CD4-positive, alpha-beta T cell (primary cell): ENCODE results near the gene GRIK1. TPM values are rescaled to one million over a fixed set of nuclear protein-coding genes. Genes with fewer than 3 reads are reported as not detected.

Experiments
- ATAC-seq: fragments of 200-7000 bp; cut with Tn5 transposase; one replicate; pipeline ENCODE4 v1.10.0; 2022; ENCODE audit warnings: mild to moderate bottlenecking; ENCODE audit not compliant: poor library complexity
- CTCF ChIA-PET: fragments of 350-600 bp; sonication (Branson Sonifier 250); formaldehyde crosslinking; loops from one replicate; lab custom pipeline; 2021; ENCODE audit warnings: antibody characterized with exemption, inconsistent platforms; lab: Charles Lee
- POLR2A ChIA-PET: fragments of 350-600 bp; sonication (Branson Sonifier 250); formaldehyde crosslinking; loops from one replicate; lab custom pipeline; 2021; ENCODE audit warnings: antibody characterized with exemption, inconsistent platforms; lab: Charles Lee
- DNase-seq, 14 experiments: peaks; one replicate each; pipeline ENCODE4 v3.0.0-alpha.2; 2013 to 2020; ENCODE audit warnings: mixed read lengths in 2 of 14
- H3K27ac ChIP-seq, 2 donors: one replicate each; pipeline versions ENCODE4 v1.5.1 to v1.7.0; 2013; ENCODE audit warnings: low read length in 2 of 2, low read depth in 1 of 2, mild to moderate bottlenecking in 1 of 2
- H3K27me3 ChIP-seq, 2 experiments: 1 replicate in 1 of 2; 2 replicates in 1 of 2; pipeline versions ENCODE4 v1.6.1 to v1.7.0; 2013; ENCODE audit warnings: low read length in 2 of 2, control low read depth in 1 of 2, mild to moderate bottlenecking in 1 of 2, moderate library complexity in 1 of 2; ENCODE audit not compliant: insufficient read depth in 2 of 2, control insufficient read depth in 1 of 2
- H3K36me3 ChIP-seq: one replicate; pipeline ENCODE4 v1.6.1; 2013; ENCODE audit warnings: low read length, control low read depth; ENCODE audit not compliant: insufficient read depth
- H3K4me1 ChIP-seq: one replicate; pipeline ENCODE4 v1.6.1; 2013; ENCODE audit warnings: low read length, control low read depth; ENCODE audit not compliant: insufficient read depth
- H3K4me3 ChIP-seq: one replicate; pipeline ENCODE4 v1.5.1; 2013; ENCODE audit warnings: mild to moderate bottlenecking, low read length, moderate library complexity
- H3K9me3 ChIP-seq, 2 experiments: 1 replicate in 1 of 2; 2 replicates in 1 of 2; pipeline versions ENCODE4 v1.6.1 to v1.7.0; 2013; ENCODE audit warnings: low read length in 2 of 2, mild to moderate bottlenecking in 2 of 2, control low read depth in 1 of 2, moderate library complexity in 1 of 2; ENCODE audit not compliant: control insufficient read depth in 1 of 2, insufficient read depth in 1 of 2
- H3K27ac Mint-ChIP-seq: one replicate; pipeline ENCODE4 v1.8.0; 2020; ENCODE audit warnings: mixed read lengths
- H3K27me3 Mint-ChIP-seq: one replicate; pipeline ENCODE4 v1.8.0; 2021; ENCODE audit warnings: mixed read lengths
- H3K36me3 Mint-ChIP-seq: one replicate; pipeline ENCODE4 v1.8.0; 2021; ENCODE audit warnings: low read depth, mixed read lengths
- H3K4me1 Mint-ChIP-seq: one replicate; pipeline ENCODE4 v1.8.0; 2021; ENCODE audit warnings: low read depth, mixed read lengths
- H3K4me3 Mint-ChIP-seq: one replicate; pipeline ENCODE4 v1.8.0; 2020; ENCODE audit warnings: mild to moderate bottlenecking, mixed read lengths
- H3K9me3 Mint-ChIP-seq: one replicate; pipeline ENCODE4 v1.8.0; 2020; ENCODE audit warnings: mixed read lengths
- intact Hi-C, 2 experiments: fragments of 100-400 bp; cut with DNase I in 1 of 2; cut with micrococcal nuclease in 1 of 2; formaldehyde crosslinking; loops; one replicate each; pipeline versions ENCODE4 v1.15.1 to v1.9.0; 2023 to 2025; cut with DNase I, micrococcal nuclease
- total RNA-seq, 174 experiments: library from RNA in 2 of 174; stranded (reverse) in 2 of 174; gene quantifications; one replicate each; pipeline ENCODE4 v1.2.3 and lab custom pipeline; 2021 to 2026
- TF ChIP-seq, protein P1 (sequence below): fragments of 200-600 bp; IDR thresholded peaks from one replicate; pipeline ENCODE4 v1.8.0; 2022; ENCODE audit warnings: antibody characterized with exemption, mild to moderate bottlenecking

GRIK1 gene
- total RNA-seq, 2 experiments from 2014 or later = not detected

DNA sequence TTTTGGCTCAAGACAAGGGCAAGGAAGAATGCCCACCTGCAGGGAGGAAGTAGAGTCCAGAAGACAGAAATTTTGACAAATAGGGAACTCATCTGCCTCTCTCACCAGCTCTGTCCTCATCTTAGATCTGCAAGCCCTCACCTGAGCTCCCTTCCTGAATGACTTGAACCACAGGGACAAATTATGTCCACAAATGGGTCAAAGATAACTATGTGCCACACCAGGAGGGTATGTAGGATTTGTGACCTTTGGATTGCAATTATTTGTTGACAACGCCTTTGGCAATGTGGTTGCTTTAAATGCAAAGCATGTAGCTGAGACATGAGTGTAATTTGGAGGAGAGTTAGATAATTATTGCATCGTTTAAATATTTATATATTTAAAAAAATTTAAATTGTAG, 79.5 kb downstream of the GRIK1 start:
- ChIA-PET CTCF (no interaction called here), POLR2A (no interaction called here)
- H3K9me3 ChIP-seq = no peaks in the 10 kb centered on the region
- Mint-ChIP-seq H3K4me1 (no peaks in the 10 kb centered on the region), H3K36me3 (no peaks in the 10 kb centered on the region), H3K27ac (no peak overlapping the region), H3K27me3 (peaks cover 10% of the 10 kb centered on the region), H3K4me3 (no peak overlapping the region), H3K9me3 (no peaks in the 10 kb centered on the region)
- no peaks in the 10 kb centered on the region for H3K27me3 ChIP-seq
- TF ChIP-seq, protein P1, sequence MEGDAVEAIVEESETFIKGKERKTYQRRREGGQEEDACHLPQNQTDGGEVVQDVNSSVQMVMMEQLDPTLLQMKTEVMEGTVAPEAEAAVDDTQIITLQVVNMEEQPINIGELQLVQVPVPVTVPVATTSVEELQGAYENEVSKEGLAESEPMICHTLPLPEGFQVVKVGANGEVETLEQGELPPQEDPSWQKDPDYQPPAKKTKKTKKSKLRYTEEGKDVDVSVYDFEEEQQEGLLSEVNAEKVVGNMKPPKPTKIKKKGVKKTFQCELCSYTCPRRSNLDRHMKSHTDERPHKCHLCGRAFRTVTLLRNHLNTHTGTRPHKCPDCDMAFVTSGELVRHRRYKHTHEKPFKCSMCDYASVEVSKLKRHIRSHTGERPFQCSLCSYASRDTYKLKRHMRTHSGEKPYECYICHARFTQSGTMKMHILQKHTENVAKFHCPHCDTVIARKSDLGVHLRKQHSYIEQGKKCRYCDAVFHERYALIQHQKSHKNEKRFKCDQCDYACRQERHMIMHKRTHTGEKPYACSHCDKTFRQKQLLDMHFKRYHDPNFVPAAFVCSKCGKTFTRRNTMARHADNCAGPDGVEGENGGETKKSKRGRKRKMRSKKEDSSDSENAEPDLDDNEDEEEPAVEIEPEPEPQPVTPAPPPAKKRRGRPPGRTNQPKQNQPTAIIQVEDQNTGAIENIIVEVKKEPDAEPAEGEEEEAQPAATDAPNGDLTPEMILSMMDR = no peak
- no peak overlapping the region for H3K4me3 ChIP-seq
- ATAC-seq = no peak
- H3K4me1 ChIP-seq = no peaks in the 10 kb centered on the region
- no peak for DNase-seq
- H3K27ac ChIP-seq = no peak overlapping the region
- intact Hi-C loops = no loop called here
- H3K36me3 ChIP-seq = no peaks in the 10 kb centered on the region

GRCh38 chr21:29857150-29857549, 82.6 kb downstream of the GRIK1 start:
- Mint-ChIP-seq H3K4me3 (no peak overlapping the region), H3K9me3 (no peaks in the 10 kb centered on the region), H3K27ac (no peak overlapping the region), H3K4me1 (no peaks in the 10 kb centered on the region), H3K36me3 (no peaks in the 10 kb centered on the region), H3K27me3 (no peaks in the 10 kb centered on the region)
- ChIA-PET CTCF (no interaction called here), POLR2A (no interaction called here)
- ATAC-seq (no peak), DNase-seq (no peak)
- no peak overlapping the region for H3K4me3 ChIP-seq
- no peaks in the 10 kb centered on the region for H3K9me3 ChIP-seq
- H3K36me3 ChIP-seq = no peaks in the 10 kb centered on the region
- no peak overlapping the region for H3K27ac ChIP-seq
- TF ChIP-seq, protein P1 = no peak
- no peaks in the 10 kb centered on the region for H3K27me3 ChIP-seq
- H3K4me1 ChIP-seq = no peaks in the 10 kb centered on the region
- intact Hi-C loops = no loop called here

DNA sequence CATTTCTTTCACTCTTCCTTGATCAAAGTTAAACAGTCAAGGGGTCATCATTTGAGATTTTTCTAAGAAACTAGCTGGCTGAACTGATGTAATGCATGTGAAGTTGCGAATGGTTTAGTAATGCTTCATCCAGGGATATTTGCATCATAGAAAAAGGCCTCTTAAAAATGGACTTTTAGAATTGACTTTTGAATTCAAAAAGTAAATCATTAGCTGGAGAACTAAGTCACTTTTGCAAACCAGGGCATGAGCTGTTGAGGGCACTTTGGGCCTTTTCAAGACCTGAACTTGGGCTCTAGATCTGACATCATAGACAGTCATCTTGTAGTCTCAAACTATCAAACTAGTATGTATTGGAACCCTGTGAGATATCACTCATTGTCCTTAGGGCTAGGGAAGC, 85.0 kb downstream of the GRIK1 start:
- ATAC-seq (no peak), DNase-seq (no peak)
- H3K27me3 ChIP-seq = no peaks in the 10 kb centered on the region
- H3K4me3 Mint-ChIP-seq = no peak overlapping the region
- intact Hi-C loops = no loop called here
- no peak overlapping the region for H3K27ac ChIP-seq
- ChIA-PET POLR2A (no interaction called here), CTCF (no interaction called here)
- H3K4me1 ChIP-seq = no peaks in the 10 kb centered on the region
- no peak overlapping the region for H3K27ac Mint-ChIP-seq
- no peaks in the 10 kb centered on the region for H3K9me3 ChIP-seq
- peaks cover 2% of the 10 kb centered on the region for H3K27me3 Mint-ChIP-seq
- H3K36me3 Mint-ChIP-seq = no peaks in the 10 kb centered on the region
- no peaks in the 10 kb centered on the region for H3K4me1 Mint-ChIP-seq
- TF ChIP-seq, protein P1 = no peak
- no peaks in the 10 kb centered on the region for H3K9me3 Mint-ChIP-seq
- H3K4me3 ChIP-seq = no peak overlapping the region
- no peaks in the 10 kb centered on the region for H3K36me3 ChIP-seq
